Smooth muscle cell (in vitro differentiated cells): ENCODE data around the gene TMEM219. TPM values are rescaled to one million over a fixed set of nuclear protein-coding genes. Genes with fewer than 3 reads are reported as not detected.
A peak's percentile ranks its signal among the peaks of the same experiment; 100 is the strongest.
"Not testable (repeated sequence)": the region's sequence is repeated elsewhere in the genome, so short reads cannot be mapped to it uniquely, and the experiment has no call there.

Experiments used
- DNase-seq: peaks from one replicate; lab custom pipeline; 2025; ENCODE audit not compliant: unreplicated experiment; lab: John Stamatoyannopoulos, UW
- H2AFZ ChIP-seq: fragments of 200-600 bp; sonication (generic); 2 replicates; pipeline ENCODE4 v1.6.0; 2016; ENCODE audit warnings: antibody characterized with exemption, low read depth, mild to moderate bottlenecking
- H3F3A ChIP-seq: fragments of 200-600 bp; sonication (generic); 2 replicates; pipeline ENCODE4 v1.6.0; 2017; ENCODE audit warnings: antibody characterized with exemption, low read depth
- H3K27ac ChIP-seq: fragments of 200-600 bp; sonication (generic); 2 replicates; pipeline ENCODE4 v1.5.1; 2016; ENCODE audit warnings: low read depth, mild to moderate bottlenecking
- H3K27me3 ChIP-seq: fragments of 200-600 bp; sonication (generic); 2 replicates; pipeline ENCODE4 v1.6.1; 2016; ENCODE audit warnings: low read depth, mild to moderate bottlenecking
- H3K36me3 ChIP-seq: fragments of 200-600 bp; sonication (generic); 2 replicates; pipeline ENCODE4 v1.5.1; 2016; ENCODE audit warnings: low read depth
- H3K4me1 ChIP-seq: fragments of 200-600 bp; sonication (generic); 2 replicates; pipeline ENCODE4 v1.5.1; 2016; ENCODE audit warnings: low read depth
- H3K4me2 ChIP-seq: fragments of 200-600 bp; sonication (generic); 2 replicates; pipeline ENCODE4 v1.6.0; 2016; ENCODE audit warnings: mild to moderate bottlenecking
- H3K4me3 ChIP-seq: fragments of 200-600 bp; sonication (generic); 2 replicates; pipeline ENCODE4 v1.5.1; 2016; ENCODE audit warnings: mild to moderate bottlenecking
- H3K79me2 ChIP-seq: fragments of 200-600 bp; sonication (generic); 2 replicates; pipeline ENCODE4 v1.6.0; 2016; ENCODE audit warnings: low read depth, mild to moderate bottlenecking
- H3K9ac ChIP-seq: fragments of 200-600 bp; sonication (generic); 2 replicates; pipeline ENCODE4 v1.6.0; 2016; ENCODE audit warnings: low read depth
- H3K9me3 ChIP-seq: fragments of 200-600 bp; sonication (generic); replicated peaks from 2 replicates; pipeline ENCODE4 v1.5.1; 2016; ENCODE audit warnings: low read depth
- H4K20me1 ChIP-seq: fragments of 200-600 bp; sonication (generic); 2 replicates; pipeline ENCODE4 v1.6.0; 2016; ENCODE audit warnings: low read depth
- WGBS: methylation state at CpG from one replicate; pipeline ENCODE4 v1.1.7; 2016; ENCODE audit warnings: low lambda C conversion rate; 5-methylcytosine and 5-hydroxymethylcytosine counted together
- polyA plus RNA-seq: library from polyadenylated mRNA; unstranded; fragments of >200 nt; fragmentation: Nextera tagmentation; extraction: Ambion mirVana; gene quantifications from 2 replicates; pipeline ENCODE4 v1.2.1, GENCODE V29; 2016
- total RNA-seq: library from RNA; depleted of rRNA; stranded (reverse); fragments of >200 nt; gene quantifications from 2 replicates; pipeline ENCODE4 v1.2.3, GENCODE V29; 2014
- TF ChIP-seq, protein P1 (sequence below): fragments of 200-600 bp; sonication (generic); IDR thresholded peaks from 2 replicates; pipeline ENCODE4 v1.5.1; 2017; ENCODE audit warnings: borderline replicate concordance, mild to moderate bottlenecking, antibody characterized with exemption; ENCODE audit not compliant: insufficient read depth, poor library complexity, severe bottlenecking

The TMEM219 gene
- total and polyA plus RNA-seq, 2 experiments from 2014 or later = 99.2 to 186 TPM

GRCh38 chr16:29925781-29926710 is 35.8 kb upstream of the TMEM219 start, which contains the start of gene KCTD13:
Gene KCTD13, minus strand, starts transcription at chr16:29926226. Its CDS starts 193 bp downstream, at chr16:29926033.
- H3K9me3 ChIP-seq = no peaks in the 10 kb centered on the region
- H3K36me3 ChIP-seq = no peaks in the 10 kb centered on the region
- peak within 1 kb of the TSS; percentile 90 for H3K9ac ChIP-seq
- H2AFZ ChIP-seq = peak within 1 kb of the TSS; percentile 90
- H4K20me1 ChIP-seq = peaks cover 5% of the 10 kb centered on the region
- WGBS = 2% methylated on average over 72 of the region's 89 CpGs
- H3F3A ChIP-seq = no peaks in the 10 kb centered on the region
- TF ChIP-seq, protein P1, sequence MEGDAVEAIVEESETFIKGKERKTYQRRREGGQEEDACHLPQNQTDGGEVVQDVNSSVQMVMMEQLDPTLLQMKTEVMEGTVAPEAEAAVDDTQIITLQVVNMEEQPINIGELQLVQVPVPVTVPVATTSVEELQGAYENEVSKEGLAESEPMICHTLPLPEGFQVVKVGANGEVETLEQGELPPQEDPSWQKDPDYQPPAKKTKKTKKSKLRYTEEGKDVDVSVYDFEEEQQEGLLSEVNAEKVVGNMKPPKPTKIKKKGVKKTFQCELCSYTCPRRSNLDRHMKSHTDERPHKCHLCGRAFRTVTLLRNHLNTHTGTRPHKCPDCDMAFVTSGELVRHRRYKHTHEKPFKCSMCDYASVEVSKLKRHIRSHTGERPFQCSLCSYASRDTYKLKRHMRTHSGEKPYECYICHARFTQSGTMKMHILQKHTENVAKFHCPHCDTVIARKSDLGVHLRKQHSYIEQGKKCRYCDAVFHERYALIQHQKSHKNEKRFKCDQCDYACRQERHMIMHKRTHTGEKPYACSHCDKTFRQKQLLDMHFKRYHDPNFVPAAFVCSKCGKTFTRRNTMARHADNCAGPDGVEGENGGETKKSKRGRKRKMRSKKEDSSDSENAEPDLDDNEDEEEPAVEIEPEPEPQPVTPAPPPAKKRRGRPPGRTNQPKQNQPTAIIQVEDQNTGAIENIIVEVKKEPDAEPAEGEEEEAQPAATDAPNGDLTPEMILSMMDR = no peak
- DNase-seq = peak; percentile 91
- H3K4me2 ChIP-seq = peak within 1 kb of the TSS; percentile 88
- peak within 1 kb of the TSS; percentile 90 for H3K4me3 ChIP-seq
- H3K79me2 ChIP-seq = peaks cover 29% of the 10 kb centered on the region
- no peaks in the 10 kb centered on the region for H3K27me3 ChIP-seq
- H3K4me1 ChIP-seq = peaks cover 7% of the 10 kb centered on the region
- H3K27ac ChIP-seq = peak within 1 kb of the TSS; percentile 54

- DNase-seq = no peak
- TF ChIP-seq, protein P1 = no peak
Observed at GRCh38 chr16:29926711-29927052, 35.2 kb upstream of the TMEM219 start.

DNA sequence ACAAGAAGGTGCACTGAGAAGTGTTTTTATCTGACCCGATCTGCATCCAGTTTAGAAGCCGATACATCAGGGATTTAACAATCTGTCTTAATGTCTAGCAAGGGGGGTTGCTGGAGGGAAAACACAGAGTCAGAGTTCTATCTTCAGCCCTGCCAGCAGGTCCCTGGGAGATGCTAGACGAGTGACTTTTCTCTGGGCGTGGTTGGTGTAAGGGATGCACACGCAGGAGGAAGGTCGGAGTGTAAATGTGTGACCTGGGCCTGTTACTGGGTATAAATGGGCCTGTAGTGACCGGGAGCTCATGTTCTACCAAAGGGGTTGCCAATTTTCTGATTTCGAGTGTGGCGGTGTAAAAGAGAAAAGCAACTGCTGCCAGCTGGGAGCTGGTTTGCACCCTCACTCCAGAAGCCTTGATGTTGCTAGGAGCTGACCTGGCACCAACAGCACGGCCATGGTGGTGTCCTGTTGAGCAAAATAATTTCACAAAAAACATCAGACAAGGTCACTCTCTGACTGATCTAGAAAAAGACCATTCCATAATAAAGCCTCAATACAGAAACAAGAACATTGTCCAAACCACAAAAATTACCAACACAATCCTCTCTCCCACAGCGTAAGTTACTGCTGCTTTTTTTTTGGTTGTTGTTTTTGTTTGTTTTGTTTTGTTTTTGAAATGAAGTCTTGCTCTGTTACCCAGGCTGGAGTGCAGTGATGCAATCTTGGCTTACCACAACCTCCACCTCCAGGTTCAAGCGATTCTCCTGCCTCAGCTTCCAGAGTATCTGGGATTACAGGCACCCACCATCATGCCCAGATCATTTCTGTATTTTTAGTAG is 34.6 kb upstream of the TMEM219 start:
- DNase-seq = no peak
- Histone ChIP-seq H3K4me2 (peak overlapping the region; percentile 88), H3K9ac (no peak overlapping the region), H3K4me1 (peaks cover 7% of the 10 kb centered on the region), H2AFZ (peak overlapping the region; percentile 90), H3K36me3 (no peaks in the 10 kb centered on the region), H3K9me3 (no peaks in the 10 kb centered on the region), H3K4me3 (peak overlapping the region; percentile 90), H3K79me2 (peaks cover 26% of the 10 kb centered on the region), H3F3A (no peaks in the 10 kb centered on the region), H3K27me3 (no peaks in the 10 kb centered on the region), H3K27ac (no peak overlapping the region), H4K20me1 (peaks cover 5% of the 10 kb centered on the region)
- TF ChIP-seq, protein P1 = no peak
- 82% methylated on average over 12 of the region's 12 CpGs for WGBS

More at GRCh38 chr16:29926711-29927052, 35.2 kb upstream of the TMEM219 start:
- Histone ChIP-seq H3K79me2 (peaks cover 29% of the 10 kb centered on the region), H3K27ac (peak overlapping the region; percentile 54), H3K4me3 (peak overlapping the region; percentile 90), H2AFZ (peak overlapping the region; percentile 90), H4K20me1 (peaks cover 5% of the 10 kb centered on the region), H3F3A (no peaks in the 10 kb centered on the region), H3K36me3 (no peaks in the 10 kb centered on the region), H3K9ac (peak overlapping the region; percentile 75), H3K27me3 (no peaks in the 10 kb centered on the region), H3K9me3 (no peaks in the 10 kb centered on the region), H3K4me1 (peaks cover 7% of the 10 kb centered on the region), H3K4me2 (peak overlapping the region; percentile 88)
- WGBS = 15% methylated on average over 12 of the region's 12 CpGs

DNA sequence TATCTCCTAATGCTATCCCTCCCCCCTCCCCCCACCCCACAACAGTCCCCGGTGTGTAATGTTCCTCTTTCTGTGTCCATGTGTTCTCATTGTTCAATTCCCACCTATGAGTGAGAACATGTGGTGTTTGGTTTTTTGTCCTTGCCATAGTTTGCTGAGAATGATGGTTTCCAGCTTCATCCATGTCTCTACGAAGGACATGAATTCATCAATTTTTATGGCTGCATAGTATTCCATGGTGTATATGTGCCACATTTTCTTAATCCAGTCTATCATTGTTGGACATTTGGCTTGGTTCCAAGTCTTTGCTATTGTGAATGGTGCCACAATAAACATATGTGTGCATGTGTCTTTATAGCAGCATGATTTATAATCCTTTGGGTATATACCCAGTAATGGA is 30.1 kb upstream of the TMEM219 start:
- not testable (repeated sequence) for H3K4me1 ChIP-seq, H3F3A ChIP-seq, H3K27ac ChIP-seq, H3K79me2 ChIP-seq, H2AFZ ChIP-seq, DNase-seq, H3K27me3 ChIP-seq, H3K9ac ChIP-seq, H3K4me2 ChIP-seq, H4K20me1 ChIP-seq, H3K4me3 ChIP-seq, H3K36me3 ChIP-seq, H3K9me3 ChIP-seq
- 73% methylated on average over 2 of the region's 2 CpGs for WGBS
